BJ (cell line): Measurements from ENCODE around the gene HAP1. TPM values are rescaled to one million over a fixed set of nuclear protein-coding genes. Genes with fewer than 3 reads are reported as not detected.
"Not testable (repeated sequence)": the region's sequence is repeated elsewhere in the genome, so short reads cannot be mapped to it uniquely, and the experiment has no call there.

Source experiments
- CTCF ChIA-PET: fragments of 350-600 bp; formaldehyde crosslinking; extraction: SDS; loops from one replicate; lab custom pipeline; 2021; ENCODE audit warnings: antibody characterized with exemption, inconsistent platforms; lab: Yijun Ruan, JAX
- POLR2A ChIA-PET: fragments of 300-600 bp; sonication (Branson Sonifier 250); formaldehyde crosslinking; extraction: SDS; loops from one replicate; lab custom pipeline; 2021; ENCODE audit warnings: antibody characterized with exemption; lab: Charles Lee
- DNase-seq: peaks from one replicate; pipeline ENCODE4 v3.0.0-alpha.2; 2011; ENCODE audit warnings: low read depth
- H3K27me3 ChIP-seq: 2 replicates; pipeline ENCODE4 v1.6.0; 2011; ENCODE audit warnings: low read length; ENCODE audit not compliant: control insufficient read depth, insufficient read depth
- H3K36me3 ChIP-seq: 2 replicates; pipeline ENCODE4 v1.5.1; 2011; ENCODE audit warnings: low read length; ENCODE audit not compliant: control insufficient read depth, insufficient read depth
- H3K4me3 ChIP-seq: 2 replicates; pipeline ENCODE4 v1.5.1; 2011; ENCODE audit warnings: low read depth, mild to moderate bottlenecking, control low read depth, low read length
- CTCF ChIP-seq: IDR thresholded peaks from 2 replicates; pipeline ENCODE4 v1.5.1; 2011; ENCODE audit warnings: low read depth, mild to moderate bottlenecking, control low read depth, inconsistent platforms, low read length, moderate library complexity; ENCODE audit not compliant: insufficient read depth
- polyA plus RNA-seq: library from polyadenylated mRNA; depleted of rRNA; stranded (reverse); fragments of >200 nt; gene quantifications from 2 replicates; pipeline ENCODE4 v1.2.3, GENCODE V29; 2011; rRNA removed
- small RNA-seq: library from RNA; depleted of rRNA; stranded (forward); fragments of <200 nt; gene quantifications from one replicate; pipeline ENCODE3, GENCODE V24; 2012; ENCODE audit warnings: low replicate concordance, low read depth; ENCODE audit not compliant: insufficient read length

HAP1 gene
- polyA plus RNA-seq, 1 experiment, result 0.10 TPM

GRCh38 chr17:41678411-41678906 is 56.0 kb downstream of the HAP1 start:
- no peaks in the 10 kb centered on the region for H3K36me3 ChIP-seq
- no peaks in the 10 kb centered on the region; the same call in 1 of the 2 replicates for H3K27me3 ChIP-seq
- no peak for TF ChIP-seq CTCF
- ChIA-PET CTCF (interaction anchor here (0.9 to 4.6 kb wide), 9 partner anchors 8 to 872 kb away, joined by 3 to 39 read pairs (median 6); partner anchors contain the start of gene EIF1), POLR2A (interaction anchor here (2.2 kb wide), 1 partner anchor 10 kb away, joined by 19 read pairs; the partner anchor contains the start of gene EIF1)
- no peak for DNase-seq
- no peak overlapping the region for H3K4me3 ChIP-seq

GRCh38 chr17:41676058-41676419 is 58.4 kb downstream of the HAP1 start:
- H3K36me3 ChIP-seq, result no peaks in the 10 kb centered on the region
- ChIA-PET POLR2A (no interaction called here), CTCF (interaction anchor here (1.5 to 4.6 kb wide), 2 partner anchors 9 to 20 kb away, joined by 4 to 39 read pairs; no protein-coding TSS in a partner anchor)
- H3K27me3 ChIP-seq, result no peaks in the 10 kb centered on the region
- no peak for TF ChIP-seq CTCF
- DNase-seq, result no peak
- no peak overlapping the region for H3K4me3 ChIP-seq

GRCh38 chr17:41675157-41676057 is 59.0 kb downstream of the HAP1 start:
- DNase-seq, H3K27me3 ChIP-seq, POLR2A ChIA-PET, H3K4me3 ChIP-seq, H3K36me3 ChIP-seq: not testable (repeated sequence)
- CTCF ChIA-PET, result interaction anchor here (1.5 to 4.6 kb wide), 2 partner anchors 9 to 20 kb away, joined by 4 to 39 read pairs; no protein-coding TSS in a partner anchor

Small RNA genes lying within 50 kb of the gene (small RNA-seq; reads per million reads assigned to genes)
- gene RN7SL399P (not detected), gene RNA5SP442 (not detected)

Other genes with a start within 250 kb of the HAP1 start
- 0.04 TPM in 2 replicates for gene KRT36, start 244.7 kb downstream of the HAP1 start, polyA plus RNA-seq
- 0.17 and 0.27 TPM in 2 replicates for gene KRT13, start 229.0 kb downstream of the HAP1 start, polyA plus RNA-seq
- 2.0 and 2.7 TPM in 2 replicates for gene KRT15, start 215.8 kb downstream of the HAP1 start, polyA plus RNA-seq
- gene KRT19, start 206.3 kb downstream of the HAP1 start, polyA plus RNA-seq, result 182 and 230 TPM in 2 replicates
- 0.04 TPM in 1 of 2 replicates, not detected in the other for gene KRT9, start 162.6 kb downstream of the HAP1 start, polyA plus RNA-seq
- 0.06 and 0.11 TPM in 2 replicates for gene KRT14, start 147.7 kb downstream of the HAP1 start, polyA plus RNA-seq
- 1.6 and 1.8 TPM in 2 replicates for gene KRT16, start 121.9 kb downstream of the HAP1 start, polyA plus RNA-seq
- 25.2 and 34.7 TPM in 2 replicates for gene KRT17, start 110.1 kb downstream of the HAP1 start, polyA plus RNA-seq
- 251 and 479 TPM in 2 replicates for gene EIF1, start 45.8 kb downstream of the HAP1 start, polyA plus RNA-seq
- not detected in 2 replicates for gene GAST, start 22.3 kb downstream of the HAP1 start, polyA plus RNA-seq
- 7.3 and 9.4 TPM in 2 replicates for gene JUP, start 52.1 kb upstream of the HAP1 start, polyA plus RNA-seq
- 64.4 and 82.8 TPM in 2 replicates for gene P3H4, start 77.3 kb upstream of the HAP1 start, polyA plus RNA-seq
- gene FKBP10, start 78.4 kb upstream of the HAP1 start, polyA plus RNA-seq, result 885 and 1,571 TPM in 2 replicates
- 88.3 and 123 TPM in 2 replicates for gene NT5C3B, start 101.6 kb upstream of the HAP1 start, polyA plus RNA-seq
- gene KLHL10, start 103.2 kb upstream of the HAP1 start, polyA plus RNA-seq, result 0.15 and 0.74 TPM in 2 replicates
- gene KLHL11, start 130.8 kb upstream of the HAP1 start, polyA plus RNA-seq, result 5.5 and 7.2 TPM in 2 replicates
- 118 and 170 TPM in 2 replicates for gene ACLY, start 184.3 kb upstream of the HAP1 start, polyA plus RNA-seq
- gene ODAD4, start 196.0 kb upstream of the HAP1 start, polyA plus RNA-seq, result 0.61 and 0.92 TPM in 2 replicates
- 53.5 and 66.2 TPM in 2 replicates for gene CNP, start 232.2 kb upstream of the HAP1 start, polyA plus RNA-seq